ENCODE data around the gene VDAC2. TPM values are rescaled to one million over a fixed set of nuclear protein-coding genes. Genes with fewer than 3 reads are reported as not detected.

Gene VDAC2, protein sequence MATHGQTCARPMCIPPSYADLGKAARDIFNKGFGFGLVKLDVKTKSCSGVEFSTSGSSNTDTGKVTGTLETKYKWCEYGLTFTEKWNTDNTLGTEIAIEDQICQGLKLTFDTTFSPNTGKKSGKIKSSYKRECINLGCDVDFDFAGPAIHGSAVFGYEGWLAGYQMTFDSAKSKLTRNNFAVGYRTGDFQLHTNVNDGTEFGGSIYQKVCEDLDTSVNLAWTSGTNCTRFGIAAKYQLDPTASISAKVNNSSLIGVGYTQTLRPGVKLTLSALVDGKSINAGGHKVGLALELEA
- total RNA-seq: 100 to 1,000 TPM in 1 of 2 experiments, 10 to 100 TPM in 1; 98.6 to 122 TPM

DNA sequence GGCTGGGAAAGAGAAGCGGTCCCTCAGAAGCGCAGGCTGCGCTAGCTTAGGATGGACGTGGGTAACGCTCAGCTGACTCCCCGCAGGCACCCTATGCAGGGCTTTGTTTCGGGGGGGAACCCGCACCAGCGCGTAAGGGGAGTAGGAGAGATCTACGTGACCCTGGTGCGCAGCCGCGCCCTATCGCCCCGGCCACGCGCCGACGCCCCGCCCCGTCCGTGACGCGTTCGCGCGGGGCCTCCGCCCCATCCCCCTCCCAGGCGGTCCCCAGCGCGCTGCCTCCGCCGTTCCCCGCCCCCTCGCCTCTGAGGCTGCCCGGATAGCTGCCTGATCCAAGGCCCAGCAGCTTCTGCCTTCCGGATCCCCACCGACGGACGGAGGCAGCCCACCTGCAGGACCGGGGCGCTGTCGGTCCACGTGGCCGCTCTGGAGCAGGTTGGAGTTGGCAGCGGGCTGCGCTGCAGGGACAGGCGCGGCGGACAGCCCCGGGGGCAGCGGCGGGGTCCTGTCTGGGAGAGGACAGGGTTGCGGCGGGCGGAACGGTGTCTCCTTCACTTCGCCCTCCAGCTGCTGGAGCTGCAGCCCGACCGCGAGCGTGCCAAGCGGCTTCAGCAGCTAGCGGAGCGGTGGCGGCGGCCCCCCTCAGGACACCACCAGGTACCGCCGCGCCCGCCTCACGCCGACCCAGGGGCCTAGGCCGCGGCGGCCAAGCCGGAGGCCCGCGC, at the start of gene VDAC2:
TSS of gene VDAC2 (plus strand) at position 515 of the 725 bp plus-strand sequence. CDS start 363 bp downstream, outside the sequence.
- H3K4me1 Mint-ChIP-seq: peaks cover 45% of the 10 kb centered on the region
- H3K27ac Mint-ChIP-seq: peak within 1 kb of the TSS; percentile 100
- H3K36me3 Mint-ChIP-seq (ENCODE audit: low read depth): peaks cover 28% of the 10 kb centered on the region
- peak; percentile 94 for DNase-seq
- CTCF ChIA-PET: interaction anchor here (0.6 to 5.6 kb wide), 14 partner anchors 10 to 1021 kb away, joined by 3 to 55 read pairs (median 6); partner anchors contain the start of gene COMTD1
- POLR2A ChIA-PET: interaction anchor here (0.7 to 1.3 kb wide), 3 partner anchors 20 to 25 kb away, joined by 3 to 5 read pairs (median 4); partner anchors contain the start of gene COMTD1
- no peaks in the 10 kb centered on the region for H3K9me3 Mint-ChIP-seq
- H3K27me3 Mint-ChIP-seq: no peaks in the 10 kb centered on the region
- peak within 1 kb of the TSS; percentile 97 for H3K4me3 Mint-ChIP-seq

DNA sequence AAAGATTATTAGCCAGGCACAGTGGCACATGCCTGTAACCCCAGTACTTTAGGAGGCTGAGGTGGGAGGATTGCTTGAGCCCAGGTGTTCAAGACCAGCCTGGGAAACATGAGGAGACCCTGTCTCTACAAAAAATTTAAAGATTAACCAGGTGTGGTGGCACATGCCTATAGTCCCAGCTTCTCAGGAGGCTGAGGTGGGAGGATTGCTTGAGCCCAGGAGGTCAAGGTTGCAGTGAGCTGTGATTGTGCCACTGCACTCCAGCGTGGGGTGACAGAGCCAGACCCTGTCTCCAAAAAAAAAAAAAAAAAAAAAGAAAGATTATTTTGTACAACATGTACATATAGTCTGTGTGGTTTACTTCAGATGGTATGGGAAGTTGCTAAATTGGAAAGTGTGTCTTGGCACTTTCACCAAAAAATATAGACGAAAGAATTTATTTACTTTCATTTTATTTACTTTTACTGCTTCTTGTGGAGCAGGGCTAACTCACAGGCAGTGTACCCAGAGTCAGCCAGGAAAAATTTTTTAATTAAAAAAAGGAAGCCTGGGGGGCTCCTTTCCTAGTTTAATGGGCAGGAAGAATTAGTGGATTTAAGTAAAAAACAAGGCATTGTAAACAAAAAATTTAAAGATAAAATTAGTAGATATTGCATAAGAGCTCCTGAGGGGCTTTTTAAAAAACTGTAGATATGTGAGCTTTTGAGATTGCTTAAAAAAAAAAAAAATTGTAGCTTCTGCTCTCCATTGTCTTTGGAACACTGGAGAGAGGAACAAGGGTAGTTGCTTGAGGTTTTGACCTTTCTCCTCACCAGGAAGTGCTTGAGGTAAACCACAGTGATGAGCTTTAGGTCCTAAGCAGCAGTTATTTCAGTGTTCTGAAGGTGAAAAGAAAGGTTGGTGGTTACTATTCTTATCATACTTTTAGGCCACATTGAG, 44.6 kb upstream of the VDAC2 start:
- no peaks in the 10 kb centered on the region for H3K27me3 Mint-ChIP-seq
- no peaks in the 10 kb centered on the region for H3K9me3 Mint-ChIP-seq
- POLR2A ChIA-PET: interaction anchor here (0.6 kb wide), 1 partner anchor 65 kb away, joined by 5 read pairs; no protein-coding TSS in a partner anchor
- CTCF ChIA-PET: interaction anchor here (0.9 to 1.9 kb wide), 8 partner anchors 11 to 70 kb away, joined by 3 to 8 read pairs (median 4); partner anchors contain the start of gene COMTD1
- DNase-seq: peak; percentile 53
- H3K4me3 Mint-ChIP-seq: peak overlapping the region; percentile 70
- H3K4me1 Mint-ChIP-seq: peaks cover 47% of the 10 kb centered on the region
- H3K27ac Mint-ChIP-seq: peak overlapping the region; percentile 95
- peaks cover 33% of the 10 kb centered on the region for H3K36me3 Mint-ChIP-seq (ENCODE audit: low read depth)

DNA sequence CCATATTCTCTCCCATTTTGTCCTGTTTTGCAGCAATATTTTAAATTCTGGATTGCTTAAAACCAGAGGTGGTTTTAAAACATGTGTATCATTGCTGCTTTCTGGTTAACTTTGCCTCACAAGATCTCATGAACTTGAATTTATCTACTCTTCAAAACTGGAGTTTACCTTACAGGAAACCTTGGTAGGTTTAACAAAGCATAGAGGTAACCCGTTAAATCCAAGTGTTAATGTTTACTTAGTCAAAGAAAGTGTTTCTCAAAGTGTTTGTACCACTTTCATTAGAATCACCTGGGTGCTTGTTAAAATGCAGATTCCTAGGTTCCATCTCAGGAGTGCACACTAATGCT, 44.0 kb upstream of the VDAC2 start:
- Mint-ChIP-seq H3K36me3 (ENCODE audit: low read depth) (peaks cover 33% of the 10 kb centered on the region), H3K27ac (peak overlapping the region; percentile 95), H3K4me1 (peaks cover 44% of the 10 kb centered on the region), H3K27me3 (no peaks in the 10 kb centered on the region), H3K9me3 (no peaks in the 10 kb centered on the region), H3K4me3 (peak overlapping the region; percentile 70)
- no peak for DNase-seq
- ChIA-PET CTCF (interaction anchor here (0.6 to 1.9 kb wide), 8 partner anchors 12 to 69 kb away, joined by 3 to 8 read pairs (median 4); partner anchors contain the start of gene COMTD1), POLR2A (interaction anchor here (0.6 kb wide), 1 partner anchor 64 kb away, joined by 5 read pairs; no protein-coding TSS in a partner anchor)

DNA sequence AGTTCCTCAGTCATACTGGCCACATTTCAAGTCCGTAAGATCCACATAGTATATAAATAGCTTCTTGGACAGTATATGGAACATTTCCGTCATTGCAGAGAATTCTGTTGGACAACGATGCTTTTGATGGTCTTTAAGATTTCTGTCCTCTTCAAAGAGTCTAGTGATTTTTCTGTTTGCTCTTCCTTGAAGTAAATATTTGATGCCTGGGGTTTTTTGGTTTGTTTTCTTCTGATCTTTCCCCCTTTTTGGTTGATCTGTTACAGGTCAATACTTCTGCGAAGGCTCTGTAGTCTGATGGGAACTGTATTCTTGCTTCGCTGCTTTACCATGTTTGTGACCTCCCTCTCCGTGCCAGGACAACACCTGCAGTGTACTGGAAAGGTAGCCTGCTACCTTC, 42.3 kb upstream of the VDAC2 start:
- H3K4me1 Mint-ChIP-seq: peaks cover 41% of the 10 kb centered on the region
- peaks cover 34% of the 10 kb centered on the region for H3K36me3 Mint-ChIP-seq (ENCODE audit: low read depth)
- DNase-seq: no peak
- ChIA-PET CTCF (interaction anchor here (1.2 kb wide), 1 partner anchor 20 kb away, joined by 3 read pairs; no protein-coding TSS in a partner anchor), POLR2A (no interaction called here)
- no peaks in the 10 kb centered on the region for H3K9me3 Mint-ChIP-seq
- H3K27ac Mint-ChIP-seq: peak overlapping the region; percentile 22
- H3K27me3 Mint-ChIP-seq: no peaks in the 10 kb centered on the region
- H3K4me3 Mint-ChIP-seq: no peak overlapping the region

DNA sequence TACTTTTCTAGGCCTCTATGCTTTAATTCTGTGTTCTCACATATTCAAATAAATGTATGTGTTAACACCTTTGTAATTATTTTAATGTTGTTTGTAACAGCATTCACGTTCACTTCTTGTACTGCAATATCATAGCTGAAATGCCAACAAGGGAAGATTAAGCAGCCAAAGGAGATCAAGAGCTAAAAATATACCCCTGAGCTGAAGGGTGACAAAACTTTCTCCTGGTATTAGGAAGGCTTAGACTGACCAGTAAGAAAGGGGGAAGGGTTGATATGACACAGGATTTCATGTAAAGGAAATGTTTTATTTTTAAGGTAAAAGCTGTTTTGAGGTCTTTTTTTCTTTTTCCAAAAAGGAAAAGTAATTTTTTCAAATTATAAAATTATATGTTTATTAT, 40.4 kb upstream of the VDAC2 start:
- no peak for DNase-seq
- peaks cover 34% of the 10 kb centered on the region for H3K4me1 Mint-ChIP-seq
- no peak overlapping the region for H3K4me3 Mint-ChIP-seq
- H3K9me3 Mint-ChIP-seq: no peaks in the 10 kb centered on the region
- CTCF ChIA-PET: interaction anchor here (1.1 kb wide), 1 partner anchor 65 kb away, joined by 3 read pairs; the partner anchor contains the start of gene COMTD1
- peaks cover 37% of the 10 kb centered on the region for H3K36me3 Mint-ChIP-seq (ENCODE audit: low read depth)
- no peak overlapping the region for H3K27ac Mint-ChIP-seq
- POLR2A ChIA-PET: no interaction called here
- no peaks in the 10 kb centered on the region for H3K27me3 Mint-ChIP-seq

DNA sequence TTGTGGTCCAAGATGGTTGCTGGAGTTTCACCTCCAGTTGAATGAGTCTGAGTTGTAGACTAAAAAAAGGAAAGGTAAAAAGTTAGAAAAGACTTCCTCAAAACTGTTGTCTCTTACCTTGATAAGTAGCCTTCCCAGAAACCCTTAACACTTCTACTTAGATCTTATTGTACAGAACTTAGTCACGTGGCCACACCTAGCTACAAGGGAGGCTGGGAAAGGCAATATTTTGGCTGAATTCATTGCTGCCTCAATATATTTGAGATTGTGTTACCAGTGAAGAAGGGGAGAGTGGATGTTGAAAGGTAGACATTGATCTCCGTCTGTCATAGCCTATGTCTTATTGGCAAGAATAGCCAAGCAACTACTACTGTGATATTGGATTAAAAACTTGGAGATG, 35.5 kb upstream of the VDAC2 start:
- Mint-ChIP-seq H3K36me3 (ENCODE audit: low read depth) (peaks cover 36% of the 10 kb centered on the region), H3K27ac (no peak overlapping the region), H3K27me3 (no peaks in the 10 kb centered on the region), H3K4me3 (no peak overlapping the region), H3K4me1 (peaks cover 25% of the 10 kb centered on the region), H3K9me3 (no peaks in the 10 kb centered on the region)
- POLR2A ChIA-PET: no interaction called here
- CTCF ChIA-PET: interaction anchor here (1.0 kb wide), 1 partner anchor 13 kb away, joined by 4 read pairs; no protein-coding TSS in a partner anchor
- no peak for DNase-seq

DNA sequence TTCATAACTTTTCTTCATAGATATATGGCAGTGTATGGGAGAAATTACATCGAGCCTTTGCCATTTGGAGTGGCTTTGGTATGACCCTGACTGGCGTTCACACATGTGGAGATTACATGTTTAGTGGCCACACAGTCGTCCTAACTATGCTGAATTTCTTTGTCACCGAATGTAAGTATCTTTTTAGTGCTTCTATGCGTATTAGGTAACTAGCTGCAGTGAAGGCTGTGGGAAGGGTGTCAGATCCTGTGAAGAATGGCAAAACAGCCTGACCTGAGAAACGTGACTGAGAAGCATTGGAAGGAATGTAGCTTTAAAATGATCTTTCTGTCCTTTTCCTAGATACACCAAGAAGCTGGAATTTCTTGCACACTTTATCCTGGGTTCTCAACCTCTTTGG, 34.5 kb upstream of the VDAC2 start:
- Mint-ChIP-seq H3K27ac (no peak overlapping the region), H3K27me3 (no peaks in the 10 kb centered on the region), H3K36me3 (ENCODE audit: low read depth) (peaks cover 34% of the 10 kb centered on the region), H3K4me3 (no peak overlapping the region), H3K9me3 (no peaks in the 10 kb centered on the region), H3K4me1 (peaks cover 26% of the 10 kb centered on the region)
- POLR2A ChIA-PET: no interaction called here
- CTCF ChIA-PET: interaction anchor here (1.5 kb wide), 1 partner anchor 60 kb away, joined by 5 read pairs; the partner anchor contains the start of gene COMTD1
- DNase-seq: no peak

DNA sequence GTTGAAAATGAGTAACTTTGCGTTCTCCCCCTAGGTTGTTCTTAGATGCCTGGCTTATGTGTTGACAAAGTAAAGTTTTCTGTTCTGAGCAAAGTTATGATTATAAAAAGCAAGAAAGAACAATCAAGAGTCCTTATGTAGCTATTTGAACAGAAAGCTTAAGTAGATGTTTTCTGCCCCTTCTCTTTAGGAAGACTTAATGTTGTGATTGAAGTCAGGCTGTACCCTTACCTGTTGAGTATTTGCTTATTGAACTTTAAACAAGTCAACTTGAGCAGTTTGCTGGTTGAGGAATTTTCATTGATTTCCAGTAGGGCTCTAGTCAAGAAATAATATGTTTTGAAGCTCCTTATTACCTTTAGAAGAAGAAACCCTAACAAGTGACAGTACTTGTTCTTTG, 33.9 kb upstream of the VDAC2 start:
- H3K4me3 Mint-ChIP-seq: no peak overlapping the region
- no peak overlapping the region for H3K27ac Mint-ChIP-seq
- no peaks in the 10 kb centered on the region for H3K9me3 Mint-ChIP-seq
- no peaks in the 10 kb centered on the region for H3K27me3 Mint-ChIP-seq
- no peak for DNase-seq
- POLR2A ChIA-PET: no interaction called here
- peaks cover 26% of the 10 kb centered on the region for H3K4me1 Mint-ChIP-seq
- CTCF ChIA-PET: interaction anchor here (1.4 to 1.5 kb wide), 2 partner anchors 54 to 59 kb away, joined by 3 to 5 read pairs; partner anchors contain the start of gene COMTD1
- H3K36me3 Mint-ChIP-seq (ENCODE audit: low read depth): peaks cover 34% of the 10 kb centered on the region

DNA sequence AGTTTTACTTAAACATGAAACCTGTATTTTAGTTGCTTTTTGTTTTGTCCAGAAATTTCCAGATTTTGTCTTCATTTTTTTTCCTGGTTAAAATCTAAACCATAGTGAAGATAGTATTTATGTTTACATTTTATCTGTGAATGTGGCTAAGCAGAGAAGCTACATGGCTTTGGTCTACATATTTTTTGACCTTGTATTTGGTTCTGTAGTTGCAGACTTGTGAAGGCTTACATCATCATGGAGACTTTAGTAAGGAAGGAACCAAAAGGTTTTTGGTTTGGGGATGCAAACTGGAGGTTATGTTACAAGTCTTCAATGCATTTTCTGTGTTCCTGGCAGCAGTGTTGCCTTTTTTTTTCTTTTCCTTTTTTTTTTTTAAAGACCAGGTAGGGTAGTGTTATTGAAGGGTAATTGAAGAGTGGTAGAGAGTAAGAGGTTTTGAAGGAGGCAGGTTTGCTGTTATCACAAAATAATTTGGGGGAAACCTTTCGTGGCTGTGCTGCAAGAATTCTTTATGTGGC, 30.9 kb upstream of the VDAC2 start:
- Mint-ChIP-seq H3K9me3 (no peaks in the 10 kb centered on the region), H3K27ac (peak overlapping the region; percentile 31), H3K27me3 (no peaks in the 10 kb centered on the region), H3K4me3 (no peak overlapping the region), H3K36me3 (ENCODE audit: low read depth) (peaks cover 28% of the 10 kb centered on the region), H3K4me1 (peaks cover 24% of the 10 kb centered on the region)
- no peak for DNase-seq
- POLR2A ChIA-PET: no interaction called here
- CTCF ChIA-PET: interaction anchor here (0.6 to 2.7 kb wide), 4 partner anchors 11 to 57 kb away, joined by 3 to 15 read pairs (median 3); partner anchors contain the start of gene COMTD1

DNA sequence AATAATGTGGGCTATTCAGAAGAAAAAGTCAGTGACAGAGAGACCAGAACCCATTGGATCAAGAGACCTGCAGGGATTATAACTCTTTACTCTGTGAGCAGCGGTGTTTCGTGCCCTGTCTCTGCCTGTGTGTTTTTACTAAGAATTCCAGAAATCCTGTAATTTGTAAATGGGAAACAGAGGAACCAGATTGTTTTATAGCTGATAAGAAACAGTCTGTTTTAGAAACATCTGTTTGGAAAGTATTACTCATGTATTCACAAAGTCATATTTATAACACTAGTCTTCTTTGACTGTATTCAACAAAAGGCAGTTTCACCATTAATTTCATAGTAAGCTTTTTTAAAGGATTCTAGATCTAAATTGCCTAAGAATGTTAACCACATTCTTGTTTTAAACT, 30.0 kb upstream of the VDAC2 start:
- peaks cover 20% of the 10 kb centered on the region for H3K4me1 Mint-ChIP-seq
- H3K9me3 Mint-ChIP-seq: no peaks in the 10 kb centered on the region
- POLR2A ChIA-PET: no interaction called here
- H3K36me3 Mint-ChIP-seq (ENCODE audit: low read depth): peaks cover 23% of the 10 kb centered on the region
- CTCF ChIA-PET: interaction anchor here (1.1 to 1.6 kb wide), 2 partner anchors 14 to 55 kb away, joined by 3 to 5 read pairs; partner anchors contain the start of gene COMTD1
- H3K4me3 Mint-ChIP-seq: no peak overlapping the region
- no peak for DNase-seq
- H3K27ac Mint-ChIP-seq: no peak overlapping the region
- H3K27me3 Mint-ChIP-seq: no peaks in the 10 kb centered on the region

DNA sequence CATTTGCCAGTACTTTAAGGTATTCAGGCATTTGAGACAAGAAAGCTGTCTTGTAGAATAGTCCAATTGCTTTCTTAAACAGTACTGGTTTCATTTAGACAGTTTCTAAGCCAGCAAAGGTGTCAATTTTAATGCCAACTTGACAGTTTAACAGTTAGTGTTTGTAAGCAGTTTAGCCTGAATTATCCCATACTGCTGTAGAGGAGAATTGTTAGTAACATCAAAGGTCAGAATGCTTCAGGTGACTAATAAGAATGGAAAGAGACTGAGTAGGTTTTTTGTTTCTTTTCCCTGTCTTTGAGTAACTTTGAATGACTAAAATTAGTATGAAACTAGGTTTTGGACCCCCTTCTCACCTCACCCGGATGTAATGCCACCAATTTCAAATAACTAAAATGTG, 29.5 kb upstream of the VDAC2 start:
- DNase-seq: no peak
- Mint-ChIP-seq H3K36me3 (ENCODE audit: low read depth) (peaks cover 20% of the 10 kb centered on the region), H3K27me3 (no peaks in the 10 kb centered on the region), H3K9me3 (no peaks in the 10 kb centered on the region), H3K27ac (no peak overlapping the region), H3K4me3 (no peak overlapping the region), H3K4me1 (peaks cover 20% of the 10 kb centered on the region)
- ChIA-PET CTCF (interaction anchor here (1.1 to 1.6 kb wide), 2 partner anchors 15 to 55 kb away, joined by 3 to 5 read pairs; partner anchors contain the start of gene COMTD1), POLR2A (no interaction called here)

DNA sequence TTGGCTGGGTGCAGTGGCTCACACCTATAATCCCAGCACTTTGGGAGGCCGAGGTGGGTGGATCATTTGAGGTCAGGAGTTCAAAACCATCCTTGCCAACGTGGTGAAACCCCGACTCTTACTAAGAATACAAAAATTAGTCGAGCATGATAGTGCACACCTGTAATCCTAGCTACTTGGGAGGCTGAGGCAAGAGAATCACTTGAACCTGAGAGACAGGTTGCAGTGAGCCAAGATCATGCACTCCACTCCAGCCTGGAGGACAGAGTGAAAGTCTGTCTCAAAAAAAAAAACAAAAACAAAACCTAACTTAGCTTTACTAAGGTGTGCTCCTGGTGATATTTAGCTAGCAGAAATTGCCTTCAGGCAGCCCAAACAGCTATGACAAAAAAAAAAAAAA, 24.3 kb upstream of the VDAC2 start:
- H3K27me3 Mint-ChIP-seq: no peaks in the 10 kb centered on the region
- H3K4me3 Mint-ChIP-seq: no peak overlapping the region
- no peaks in the 10 kb centered on the region for H3K9me3 Mint-ChIP-seq
- ChIA-PET CTCF (interaction anchor here (0.6 to 2.8 kb wide), 2 partner anchors 14 to 49 kb away, joined by 4 to 32 read pairs; partner anchors contain the start of gene COMTD1), POLR2A (no interaction called here)
- peaks cover 17% of the 10 kb centered on the region for H3K4me1 Mint-ChIP-seq
- no peaks in the 10 kb centered on the region for H3K36me3 Mint-ChIP-seq (ENCODE audit: low read depth)
- DNase-seq: no peak
- peak overlapping the region; percentile 55 for H3K27ac Mint-ChIP-seq

Measured in activated CD4-positive, alpha-beta T cell treated with anti-CD3 and anti-CD28 coated beads, Interleukin-2, amount 10 ng/mL, durations not matched to agents 7 days and 5 days (primary cell).